HCT116 (cell line): Measurements from ENCODE around the gene KMT2E. TPM values are rescaled to one million over a fixed set of nuclear protein-coding genes. Genes with fewer than 3 reads are reported as not detected.

ENCODE experiments used
- ATAC-seq: fragments of 200-7000 bp; cut with Tn5 transposase; 2 replicates; pipeline ENCODE4 v1.9.1; 2020; ENCODE audit warnings: mild to moderate bottlenecking, moderate library complexity
- BruUV-seq: library from RNA; stranded (reverse); fragments of 400-500 nt; replicated peaks from 2 replicates; lab custom pipeline; 2021; lab: Mats Ljungman, UMichigan
- CTCF ChIA-PET: fragments of 300-600 bp; sonication (Branson Sonifier 250); formaldehyde crosslinking; loops from one replicate; lab custom pipeline; 2021; ENCODE audit warnings: antibody characterized with exemption; lab: Charles Lee
- POLR2A ChIA-PET: fragments of 300-600, 350-600 bp; sonication (Branson Sonifier 250); formaldehyde crosslinking; loops from one replicate; lab custom pipeline; 2021; ENCODE audit warnings: antibody characterized with exemption; lab: Charles Lee
- RAD21 ChIA-PET, 2 experiments: fragments of 300-600 bp; sonication (Branson Sonifier 250); formaldehyde crosslinking; loops; one replicate each; lab custom pipeline; 2023; ENCODE audit warnings: low total read pairs in 2 of 2; ENCODE audit not compliant: uncharacterized antibody in 2 of 2, unreplicated experiment in 2 of 2, low non-redundant PET in 1 of 2; lab: Charles Lee
- DNase-seq: peaks from one replicate; pipeline ENCODE4 v3.0.0-alpha.2; 2010; ENCODE audit warnings: low read depth, low spot score
- H2AFZ ChIP-seq: fragments of 200-600 bp; shearing (Covaris generic), sonication (generic); 2 replicates; pipeline ENCODE4 v1.6.1; 2017; ENCODE audit warnings: low read depth, mixed run types, mixed read lengths, antibody characterized with exemption, low read length; ENCODE audit not compliant: poor library complexity, severe bottlenecking
- H3K27ac ChIP-seq: 2 replicates; pipeline ENCODE4 v1.5.1; 2012; ENCODE audit warnings: low read depth, low read length
- H3K27me3 ChIP-seq: fragments of 200-600 bp; sonication (generic); 2 replicates; pipeline ENCODE4 v1.6.1; 2016; ENCODE audit warnings: mixed run types, low read length, mixed read lengths; ENCODE audit not compliant: insufficient read depth
- H3K36me3 ChIP-seq, 2 experiments: fragments of 200-500 bp in 1 of 2; fragments of 200-600 bp in 1 of 2; sonication (Bioruptor generic) in 1 of 2; sonication (generic) in 1 of 2; 2 replicates each; pipeline versions ENCODE4 v1.5.1 to v1.6.1; 2014 to 2016; ENCODE audit warnings: low read length in 2 of 2, inconsistent platforms in 1 of 2, mixed read lengths in 1 of 2, mixed run types in 1 of 2; ENCODE audit not compliant: insufficient read depth in 2 of 2, control insufficient read depth in 1 of 2
- H3K4me1 ChIP-seq, 2 experiments: fragments of 200-600 bp in 1 of 2; sonication (generic) in 1 of 2; 2 replicates each; pipeline versions ENCODE4 v1.5.1 to v1.6.1; 2012 to 2017; ENCODE audit warnings: low read length in 2 of 2, inconsistent platforms in 1 of 2, mild to moderate bottlenecking in 1 of 2, mixed read lengths in 1 of 2, mixed run types in 1 of 2, moderate library complexity in 1 of 2; ENCODE audit not compliant: insufficient read depth in 2 of 2, control insufficient read depth in 1 of 2
- H3K4me2 ChIP-seq: fragments of 200-600 bp; sonication (generic); 2 replicates; pipeline ENCODE4 v1.6.1; 2017; ENCODE audit warnings: mixed run types, low read length, mixed read lengths
- H3K4me3 ChIP-seq, 2 experiments: fragments of 200-600 bp in 1 of 2; sonication (generic) in 1 of 2; replicated peaks in 1 of 2; 2 replicates each; pipeline ENCODE4 v1.5.1; 2011 to 2016; ENCODE audit warnings: low read length in 2 of 2, control low read depth in 1 of 2, low read depth in 1 of 2, mild to moderate bottlenecking in 1 of 2, mixed read lengths in 1 of 2, mixed run types in 1 of 2
- H3K79me2 ChIP-seq: fragments of 200-600 bp; sonication (generic); 2 replicates; pipeline ENCODE4 v1.6.1; 2017; ENCODE audit warnings: mild to moderate bottlenecking, mixed run types, low read length, moderate library complexity, mixed read lengths; ENCODE audit not compliant: insufficient read depth
- H3K9ac ChIP-seq: fragments of 200-600 bp; sonication (generic); 2 replicates; pipeline ENCODE4 v1.6.1; 2016; ENCODE audit warnings: low read length, mixed read lengths
- H3K9me2 ChIP-seq: fragments of 200-600 bp; sonication (generic), shearing (Covaris generic); 2 replicates; pipeline ENCODE4 v1.6.1; 2017; ENCODE audit warnings: mixed run types, mild to moderate bottlenecking, moderate library complexity; ENCODE audit not compliant: insufficient read depth
- H3K9me3 ChIP-seq, 2 experiments: fragments of 200-500 bp in 1 of 2; fragments of 200-600 bp in 1 of 2; sonication (Bioruptor generic) in 1 of 2; sonication (generic) in 1 of 2; 2 replicates each; pipeline ENCODE4 v1.6.1; 2014 to 2017; ENCODE audit warnings: low read length in 2 of 2, mixed read lengths in 2 of 2, inconsistent platforms in 1 of 2, low read depth in 1 of 2, mild to moderate bottlenecking in 1 of 2, mixed run types in 1 of 2, moderate library complexity in 1 of 2; ENCODE audit not compliant: control insufficient read depth in 1 of 2, insufficient read depth in 1 of 2
- H4K20me1 ChIP-seq: fragments of 200-600 bp; sonication (generic), shearing (Covaris generic); 2 replicates; pipeline ENCODE4 v1.6.1; 2017; ENCODE audit warnings: mixed run types, mild to moderate bottlenecking, moderate library complexity; ENCODE audit not compliant: insufficient read depth
- CBX3 ChIP-seq: IDR thresholded peaks from 2 replicates; pipeline ENCODE4 v1.6.1; 2012; ENCODE audit warnings: low read depth
- ELF1 ChIP-seq: IDR thresholded peaks from 2 replicates; pipeline ENCODE4 v1.6.1; 2012; ENCODE audit warnings: low read depth, borderline replicate concordance
- POLR2AphosphoS5 ChIP-seq: IDR thresholded peaks from 2 replicates; pipeline ENCODE4 v1.6.1; 2011; ENCODE audit warnings: mild to moderate bottlenecking, low read depth, low read length, moderate library complexity
- RAD21 ChIP-seq: IDR thresholded peaks from 2 replicates; pipeline ENCODE4 v1.6.1; 2012; ENCODE audit warnings: low read depth, mild to moderate bottlenecking
- TCF7L2 ChIP-seq: IDR thresholded peaks from 2 replicates; pipeline ENCODE4 v1.7.0; 2011; ENCODE audit warnings: borderline replicate concordance, inconsistent platforms; ENCODE audit not compliant: insufficient read depth, insufficient read length; ENCODE audit errors: extremely low read depth
- ZBTB33 ChIP-seq: IDR thresholded peaks from 2 replicates; pipeline ENCODE4 v1.6.1; 2011; ENCODE audit warnings: mild to moderate bottlenecking, low read length, moderate library complexity; ENCODE audit not compliant: insufficient replicate concordance; ENCODE audit errors: extremely low read depth
- intact Hi-C: fragments of 100-400 bp; cut with micrococcal nuclease; formaldehyde crosslinking; loops from 2 replicates; pipeline ENCODE4 v1.10.0; 2022
- total RNA-seq: library from RNA; stranded (reverse); gene quantifications from one replicate; pipeline ENCODE4 v1.2.1, GENCODE V29; 2021; ENCODE audit not compliant: unreplicated experiment
- TF ChIP-seq, protein P1 (sequence below): IDR thresholded peaks from 2 replicates; pipeline ENCODE4 v1.6.1; 2012; ENCODE audit warnings: low read depth

Gene KMT2E
- total RNA-seq, 1 experiment from 2014 or later = 39.8 TPM

DNA sequence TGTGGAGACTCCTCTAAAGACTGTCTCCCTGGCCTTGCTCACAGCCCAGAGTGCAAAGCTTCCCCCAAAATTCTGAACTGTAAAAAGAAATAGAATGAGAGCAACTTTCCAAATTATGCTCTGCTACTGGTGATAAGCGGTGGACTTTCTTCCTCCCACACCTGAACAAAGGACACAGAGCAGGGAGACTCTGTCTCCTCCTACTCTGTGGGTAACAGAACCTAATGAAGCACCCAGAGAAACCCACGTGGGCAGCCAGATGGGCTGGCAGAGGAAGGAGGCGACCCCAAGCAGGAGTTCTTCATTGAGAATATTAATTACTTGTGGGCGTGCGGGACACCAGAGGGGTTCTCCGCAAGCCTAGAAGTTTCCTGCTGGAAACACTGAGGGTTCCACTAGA is 139.5 kb downstream of the KMT2E start:
- Histone ChIP-seq H3K4me2 (no peak overlapping the region), H3K4me3 (no peak overlapping the region), H3K27ac (no peak overlapping the region), H3K9ac (no peak overlapping the region), H3K36me3 (no peaks in the 10 kb centered on the region), H3K27me3 (no peaks in the 10 kb centered on the region), H3K79me2 (no peaks in the 10 kb centered on the region), H4K20me1 (no peaks in the 10 kb centered on the region), H3K9me2 (no peaks in the 10 kb centered on the region), H3K9me3 (no peaks in the 10 kb centered on the region), H2AFZ (no peak overlapping the region), H3K4me1 (peaks cover 0 to 14% of the 10 kb centered on the region in 2 experiments; a peak in 2 of 4 replicates)
- ATAC-seq (no peak), DNase-seq (no peak)
- RAD21 ChIA-PET = no interaction called here
- BruUV-seq = no TSS peak
- intact Hi-C loops = loop anchor here (2.0 kb wide), 1 partner anchor 275 kb away; no protein-coding TSS in a partner anchor
- POLR2A ChIA-PET = no interaction called here
- CTCF ChIA-PET = interaction anchor here (0.9 to 1.0 kb wide), 2 partner anchors 245 to 435 kb away, joined by 3 to 4 read pairs; no protein-coding TSS in a partner anchor
- TF ChIP-seq CBX3 = no peak
- no peak for TF ChIP-seq RAD21
- no peak for TF ChIP-seq TCF7L2
- no peak for TF ChIP-seq POLR2AphosphoS5
- no peak for TF ChIP-seq ZBTB33
- TF ChIP-seq ELF1 = no peak
- TF ChIP-seq, protein P1, sequence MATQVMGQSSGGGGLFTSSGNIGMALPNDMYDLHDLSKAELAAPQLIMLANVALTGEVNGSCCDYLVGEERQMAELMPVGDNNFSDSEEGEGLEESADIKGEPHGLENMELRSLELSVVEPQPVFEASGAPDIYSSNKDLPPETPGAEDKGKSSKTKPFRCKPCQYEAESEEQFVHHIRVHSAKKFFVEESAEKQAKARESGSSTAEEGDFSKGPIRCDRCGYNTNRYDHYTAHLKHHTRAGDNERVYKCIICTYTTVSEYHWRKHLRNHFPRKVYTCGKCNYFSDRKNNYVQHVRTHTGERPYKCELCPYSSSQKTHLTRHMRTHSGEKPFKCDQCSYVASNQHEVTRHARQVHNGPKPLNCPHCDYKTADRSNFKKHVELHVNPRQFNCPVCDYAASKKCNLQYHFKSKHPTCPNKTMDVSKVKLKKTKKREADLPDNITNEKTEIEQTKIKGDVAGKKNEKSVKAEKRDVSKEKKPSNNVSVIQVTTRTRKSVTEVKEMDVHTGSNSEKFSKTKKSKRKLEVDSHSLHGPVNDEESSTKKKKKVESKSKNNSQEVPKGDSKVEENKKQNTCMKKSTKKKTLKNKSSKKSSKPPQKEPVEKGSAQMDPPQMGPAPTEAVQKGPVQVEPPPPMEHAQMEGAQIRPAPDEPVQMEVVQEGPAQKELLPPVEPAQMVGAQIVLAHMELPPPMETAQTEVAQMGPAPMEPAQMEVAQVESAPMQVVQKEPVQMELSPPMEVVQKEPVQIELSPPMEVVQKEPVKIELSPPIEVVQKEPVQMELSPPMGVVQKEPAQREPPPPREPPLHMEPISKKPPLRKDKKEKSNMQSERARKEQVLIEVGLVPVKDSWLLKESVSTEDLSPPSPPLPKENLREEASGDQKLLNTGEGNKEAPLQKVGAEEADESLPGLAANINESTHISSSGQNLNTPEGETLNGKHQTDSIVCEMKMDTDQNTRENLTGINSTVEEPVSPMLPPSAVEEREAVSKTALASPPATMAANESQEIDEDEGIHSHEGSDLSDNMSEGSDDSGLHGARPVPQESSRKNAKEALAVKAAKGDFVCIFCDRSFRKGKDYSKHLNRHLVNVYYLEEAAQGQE = no peak
